ENCODE results near the gene C13orf46. TPM values are rescaled to one million over a fixed set of nuclear protein-coding genes. Genes with fewer than 3 reads are reported as not detected.
"Not testable (repeated sequence)": the region's sequence is repeated elsewhere in the genome, so short reads cannot be mapped to it uniquely, and the experiment has no call there.

The C13orf46 gene
- total and polyA plus RNA-seq, 10 donors = 0.09 to 4.2 (median 1.2) TPM

DNA sequence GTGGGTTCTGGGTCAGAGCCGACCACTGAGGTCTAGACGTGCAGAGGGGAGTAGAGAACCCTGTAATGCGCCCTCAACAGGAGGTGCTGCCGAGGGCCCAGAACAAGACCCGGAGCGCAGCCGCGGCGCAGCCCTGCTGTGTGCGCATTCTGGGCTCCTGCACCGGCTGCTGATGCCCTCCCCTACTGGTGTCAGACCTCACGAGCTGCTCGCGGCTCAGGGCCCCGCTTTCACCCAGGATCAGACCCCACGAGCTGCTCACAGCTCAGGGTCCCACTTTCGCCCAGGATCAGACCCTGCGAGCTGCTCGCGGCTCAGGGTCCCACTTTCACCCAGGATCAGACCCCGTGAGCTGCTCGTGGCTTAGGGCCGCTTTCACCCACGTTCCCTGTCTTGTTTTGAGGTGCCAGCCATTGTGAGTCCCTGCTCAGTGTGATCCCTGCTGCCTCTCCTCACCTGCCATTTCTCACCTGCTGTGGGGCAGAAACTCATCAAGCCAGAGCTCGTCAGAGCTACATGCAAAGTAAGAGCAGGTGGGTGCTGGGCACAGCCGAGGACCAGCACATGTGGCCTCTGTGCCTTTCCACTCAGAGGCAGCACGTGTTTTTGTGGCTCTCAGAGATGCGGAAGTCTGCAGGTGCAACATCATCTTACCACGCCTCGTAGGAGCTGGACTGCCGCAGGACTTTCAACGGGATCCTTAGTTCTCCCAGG lies 47.0 kb upstream of the C13orf46 start:
- DNase-seq = no peak
- Histone ChIP-seq H3K4me1 (peaks cover 7 to 37% (median 18%) of the 10 kb centered on the region in 6 donors), H3K27me3 (replicated peaks in 1 of 7) (no peaks in the 10 kb centered on the region), H3K36me3 (peaks cover 5 to 97% (median 65%) of the 10 kb centered on the region in 6 donors), H3K27ac (peak overlapping the region in 1 of 8 donors; percentile 8), H3K4me3 (no peak overlapping the region), H3K9me3 (no peaks in the 10 kb centered on the region)
- WGBS, 5 donors = 87 to 97% (median 94%) methylated on average over 32 of the region's 32 CpGs
- intact Hi-C loops (cut with DNase I; ENCODE audit: low total_unique reads) = no loop called here
- no peak for TF ChIP-seq CTCF (IDR thresholded peaks at IDR 0.05 in 8 of 11, conservative IDR thresholded peaks at IDR 0.05 in 3 of 11)
- TF ChIP-seq POLR2A (IDR thresholded peaks at IDR 0.05) = no peak
- TF ChIP-seq POLR2AphosphoS5 (IDR thresholded peaks at IDR 0.05) = no peak

GRCh38 chr13:114020134-114020533 lies 46.3 kb upstream of the C13orf46 start:
- DNase-seq; H3K27ac ChIP-seq; intact Hi-C loops (cut with DNase I; ENCODE audit: low total_unique reads); H3K27me3 ChIP-seq (replicated peaks in 1 of 7); H3K4me3 ChIP-seq; H3K9me3 ChIP-seq: not testable (repeated sequence)
- H3K4me1 ChIP-seq = peaks cover 3 to 29% (median 10%) of the 10 kb centered on the region in 6 donors
- peaks cover 5 to 97% (median 72%) of the 10 kb centered on the region in 6 donors for H3K36me3 ChIP-seq
- WGBS, 5 donors = 92 to 97% (median 94%) methylated on average over 7 to 14 of the region's 14 CpGs

- Histone ChIP-seq H3K27ac (no peak overlapping the region), H3K36me3 (peaks cover 5 to 97% (median 79%) of the 10 kb centered on the region in 6 donors), H3K27me3 (replicated peaks in 1 of 7) (no peaks in the 10 kb centered on the region), H3K9me3 (no peaks in the 10 kb centered on the region), H3K4me1 (peaks cover 0 to 22% (median 2%) of the 10 kb centered on the region in 6 donors), H3K4me3 (no peak overlapping the region)
- intact Hi-C loops (cut with DNase I; ENCODE audit: low total_unique reads) = no loop called here
- 78 to 94% (median 90%) methylated on average over 8 to 13 of the region's 13 CpGs for WGBS, 5 donors
- TF ChIP-seq POLR2AphosphoS5 (IDR thresholded peaks at IDR 0.05) = peak in 2 of 3 donors; percentile 6 to 14
- TF ChIP-seq CTCF (IDR thresholded peaks at IDR 0.05 in 8 of 11, conservative IDR thresholded peaks at IDR 0.05 in 3 of 11) = no peak
- no peak for DNase-seq
Observed at GRCh38 chr13:114019367-114019766, 45.5 kb upstream of the C13orf46 start.

DNA sequence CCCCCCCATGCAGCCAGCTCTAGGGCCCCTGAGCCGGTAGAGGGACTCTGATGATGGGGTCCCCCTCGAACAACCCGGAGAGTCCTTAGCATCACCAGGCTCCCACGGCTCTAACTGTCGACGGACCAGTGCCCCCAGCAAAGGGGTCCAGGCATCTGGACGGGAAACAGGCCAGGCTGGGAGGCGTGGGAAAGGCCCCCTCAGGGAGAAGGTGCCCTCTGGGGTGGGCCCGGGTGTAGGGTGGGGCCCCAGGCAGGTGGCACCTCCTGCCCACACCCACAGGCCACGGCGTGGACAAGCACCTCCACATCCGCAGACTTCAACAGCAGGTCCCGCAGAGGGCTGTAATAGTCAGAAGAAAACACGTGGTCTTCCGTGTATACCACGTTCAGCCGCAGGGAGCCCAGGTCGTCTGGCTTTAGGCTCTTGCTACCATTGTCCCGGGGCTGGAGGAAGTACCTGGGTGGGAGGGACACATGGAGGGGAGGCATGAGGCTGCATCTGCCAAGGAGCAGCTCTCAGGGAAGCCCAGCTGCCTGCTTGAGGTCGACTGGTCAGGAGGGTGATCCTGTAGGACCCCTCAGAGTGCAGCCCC lies 44.7 kb upstream of the C13orf46 start:
- intact Hi-C loops (cut with DNase I; ENCODE audit: low total_unique reads) = no loop called here
- Histone ChIP-seq H3K4me1 (peaks cover 0 to 14% (median 0%) of the 10 kb centered on the region in 6 donors), H3K36me3 (peaks cover 5 to 93% (median 80%) of the 10 kb centered on the region in 6 donors), H3K27ac (no peak overlapping the region), H3K27me3 (replicated peaks in 1 of 7) (no peaks in the 10 kb centered on the region), H3K4me3 (no peak overlapping the region), H3K9me3 (no peaks in the 10 kb centered on the region)
- DNase-seq = no peak
- 86 to 95% (median 92%) methylated on average over 13 to 20 of the region's 20 CpGs for WGBS, 5 donors
- TF ChIP-seq POLR2A (IDR thresholded peaks at IDR 0.05) (no peak), CTCF (IDR thresholded peaks at IDR 0.05 in 8 of 11, conservative IDR thresholded peaks at IDR 0.05 in 3 of 11) (no peak), POLR2AphosphoS5 (IDR thresholded peaks at IDR 0.05) (no peak)
